Esophagus squamous epithelium (tissue), 4 donors: ENCODE data around the gene MMP25.

Experiments
- CTCF ChIP-seq, 6 experiments: fragments of 450-650 bp in 4 of 6; fragments of 200-600 bp in 2 of 6; sonication (generic) in 2 of 6; IDR thresholded peaks; one replicate each; pipeline ENCODE4 v1.5.1; 2016 to 2019; ENCODE audit warnings: antibody characterized with exemption in 6 of 6, mild to moderate bottlenecking in 4 of 6, moderate library complexity in 4 of 6
- POLR2A ChIP-seq, 4 donors: fragments of 450-650 bp; IDR thresholded peaks; one replicate each; pipeline ENCODE4 v1.6.1; 2017; ENCODE audit warnings: antibody characterized with exemption in 4 of 4, mild to moderate bottlenecking in 4 of 4, moderate library complexity in 3 of 4

GRCh38 chr16:3038896-3039295 is 7.5 kb upstream of the MMP25 start:
- TF ChIP-seq POLR2A (IDR thresholded peaks at IDR 0.05), result no peak
- no peak for TF ChIP-seq CTCF (IDR thresholded peaks at IDR 0.05)
